Ovary (tissue), 9 donors: ENCODE data around the gene COPS9. TPM values are rescaled to one million over a fixed set of nuclear protein-coding genes. Genes with fewer than 3 reads are reported as not detected.

ENCODE experiments used
- DNase-seq, 5 donors: peaks; one replicate each; pipeline ENCODE4 v3.0.0-alpha.2; 2019 to 2020
- H3K27ac ChIP-seq, 2 donors: fragments of 200-600 bp; one replicate each; pipeline versions ENCODE4 v1.5.1 to v1.8.0; 2019 to 2022
- H3K27me3 ChIP-seq: fragments of 200-600 bp; one replicate; pipeline ENCODE4 v1.8.0; 2022
- H3K36me3 ChIP-seq: fragments of 200-600 bp; sonication (generic); one replicate; pipeline ENCODE4 v1.5.1; 2019
- H3K4me1 ChIP-seq: one replicate; pipeline ENCODE4 v1.8.1; 2013; ENCODE audit warnings: mild to moderate bottlenecking, moderate library complexity; ENCODE audit not compliant: insufficient read depth
- H3K4me3 ChIP-seq: fragments of 200-600 bp; sonication (generic); one replicate; pipeline ENCODE4 v1.5.1; 2017
- H3K9me3 ChIP-seq, 2 donors: fragments of 200-600 bp in 1 of 2; sonication (generic) in 1 of 2; one replicate each; pipeline versions ENCODE4 v1.5.1 to v1.8.1; 2013 to 2019; ENCODE audit warnings: mild to moderate bottlenecking in 1 of 2, moderate library complexity in 1 of 2
- EP300 ChIP-seq: sonication (generic); formaldehyde crosslinking; IDR thresholded peaks from one replicate; pipeline ENCODE4 v1.6.1; 2017; ENCODE audit warnings: antibody characterized with exemption
- POLR2A ChIP-seq: fragments of 450-650 bp; IDR thresholded peaks from one replicate; pipeline ENCODE4 v1.6.1; 2017; ENCODE audit warnings: antibody characterized with exemption, mild to moderate bottlenecking, moderate library complexity
- WGBS, 3 donors: extraction: QIAGEN DNeasy Blood & Tissue Kit in 1 of 3; methylation state at CpG; one replicate each; pipeline versions ENCODE4 v1.1.5 to v1.1.7; 2013 to 2017; 5-methylcytosine and 5-hydroxymethylcytosine counted together
- intact Hi-C, 4 donors: fragments of 100-400 bp; cut with DNase I; formaldehyde crosslinking; loops; one replicate each; pipeline versions ENCODE4 v1.11.0 to v1.15.1; 2022 to 2023
- polyA plus RNA-seq, 2 donors: library from polyadenylated mRNA; stranded (reverse); fragments of 200-250 nt in 1 of 2; fragments of 350-450 nt in 1 of 2; fragmentation: Illumina TruSeq in 1 of 2; extraction: RNeasy Lipid Tissue Mini Kit (QIAGEN cat#74804) in 1 of 2; gene quantifications; one replicate each; pipeline ENCODE4 v1.2.3, GENCODE V29; 2013 to 2014
- total RNA-seq, 7 donors: library from RNA; depleted of rRNA in 2 of 7; stranded (reverse); fragments of >200 nt in 2 of 7; fragmentation: NEBNext Ultra II Directional in 3 of 7; extraction: Animal tissue kit (Norgen Biotek cat#: 25700) in 3 of 7; gene quantifications; one replicate each; pipeline versions ENCODE4 v1.1.0 to v1.2.4, GENCODE V29; 2016 to 2023
- TF ChIP-seq, protein P1 (sequence below), 3 donors: fragments of 450-650 bp in 2 of 3; fragments of 200-600 bp in 1 of 3; IDR thresholded peaks; one replicate each; pipeline versions ENCODE4 v1.5.1 to v1.8.0; 2016 to 2022; ENCODE audit warnings: antibody characterized with exemption in 3 of 3, mild to moderate bottlenecking in 1 of 3
- donor health status: DM: no; HTN: no; CAD: no; lungs with moderate emphysema.
- donor health status: DM: no; HTN: no; CAD: no.
- donor health status: Bipolar disorder and iron deficiency.
- donor health status: DM: yes; HTN: yes; CAD: no.
- donor health status: DM: no; HTN: no; CAD: no.
- donor health status: DM: yes; HTN: yes; CAD: no.

Gene COPS9
- total and polyA plus RNA-seq, 9 donors, result 42.1 to 286 (median 101) TPM

DNA sequence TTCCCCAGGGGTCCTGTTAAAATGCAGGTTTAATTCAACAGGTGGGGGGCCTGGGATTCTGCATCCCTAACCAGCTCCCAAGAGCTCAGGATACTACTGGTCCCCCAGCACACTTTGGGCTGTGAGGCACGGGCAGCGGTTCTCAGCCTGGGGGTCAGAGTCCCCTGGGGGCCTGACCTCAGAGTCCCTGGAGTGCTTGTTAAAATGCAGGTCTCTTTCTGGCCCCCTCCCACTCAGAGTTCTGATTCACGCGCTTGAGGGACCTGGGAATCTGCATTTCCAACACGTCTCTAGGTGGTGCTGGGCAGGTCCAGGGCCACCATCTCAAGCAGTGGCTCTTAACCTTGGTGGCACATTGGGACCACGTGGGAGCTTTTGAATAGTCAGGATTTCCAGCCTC, 7.2 kb upstream of the COPS9 start:
- intact Hi-C loops, result loop anchor here (5.0 to 10.0 kb wide), 4 partner anchors 81 to 1786 kb away; partner anchors contain the start of gene OR6B3 (in 1 of the 4)
- H3K27ac ChIP-seq, result no peak overlapping the region
- no peaks in the 10 kb centered on the region for H3K36me3 ChIP-seq
- 59 to 64% (median 63%) methylated on average over 6 of the region's 6 CpGs for WGBS, 3 donors
- no peaks in the 10 kb centered on the region for H3K9me3 ChIP-seq
- TF ChIP-seq POLR2A (no peak), EP300 (no peak)
- TF ChIP-seq, protein P1, sequence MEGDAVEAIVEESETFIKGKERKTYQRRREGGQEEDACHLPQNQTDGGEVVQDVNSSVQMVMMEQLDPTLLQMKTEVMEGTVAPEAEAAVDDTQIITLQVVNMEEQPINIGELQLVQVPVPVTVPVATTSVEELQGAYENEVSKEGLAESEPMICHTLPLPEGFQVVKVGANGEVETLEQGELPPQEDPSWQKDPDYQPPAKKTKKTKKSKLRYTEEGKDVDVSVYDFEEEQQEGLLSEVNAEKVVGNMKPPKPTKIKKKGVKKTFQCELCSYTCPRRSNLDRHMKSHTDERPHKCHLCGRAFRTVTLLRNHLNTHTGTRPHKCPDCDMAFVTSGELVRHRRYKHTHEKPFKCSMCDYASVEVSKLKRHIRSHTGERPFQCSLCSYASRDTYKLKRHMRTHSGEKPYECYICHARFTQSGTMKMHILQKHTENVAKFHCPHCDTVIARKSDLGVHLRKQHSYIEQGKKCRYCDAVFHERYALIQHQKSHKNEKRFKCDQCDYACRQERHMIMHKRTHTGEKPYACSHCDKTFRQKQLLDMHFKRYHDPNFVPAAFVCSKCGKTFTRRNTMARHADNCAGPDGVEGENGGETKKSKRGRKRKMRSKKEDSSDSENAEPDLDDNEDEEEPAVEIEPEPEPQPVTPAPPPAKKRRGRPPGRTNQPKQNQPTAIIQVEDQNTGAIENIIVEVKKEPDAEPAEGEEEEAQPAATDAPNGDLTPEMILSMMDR (IDR thresholded peaks at IDR 0.05), result no peak
- no peak for DNase-seq
- no peak overlapping the region for H3K4me3 ChIP-seq
- H3K4me1 ChIP-seq, result peaks cover 2% of the 10 kb centered on the region
- no peaks in the 10 kb centered on the region for H3K27me3 ChIP-seq

DNA sequence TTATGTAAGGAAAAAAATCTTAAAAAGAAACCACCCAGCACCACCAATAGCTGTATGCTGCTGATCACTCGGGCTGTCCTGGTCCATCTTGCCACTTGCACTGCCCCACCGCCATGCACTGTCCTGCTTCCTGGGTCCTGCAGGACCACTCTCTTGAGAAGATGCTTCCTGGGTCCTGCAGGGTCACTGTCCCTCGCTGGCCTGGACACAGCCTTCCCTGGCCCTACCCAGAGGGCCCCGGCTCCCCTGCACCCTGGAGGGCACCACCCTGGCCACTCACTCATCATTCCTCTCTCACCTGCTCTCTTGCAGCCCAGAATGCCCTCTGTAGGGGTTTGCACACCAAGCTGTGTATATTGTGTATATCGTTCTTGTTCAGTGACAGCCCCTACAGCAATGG, 6.8 kb upstream of the COPS9 start:
- H3K9me3 ChIP-seq, result no peaks in the 10 kb centered on the region
- WGBS, 3 donors, result 82 to 86% (median 85%) methylated on average over 4 to 5 of the region's 5 CpGs
- intact Hi-C loops, result loop anchor here (5.0 to 10.0 kb wide), 4 partner anchors 81 to 1786 kb away; partner anchors contain the start of gene OR6B3 (in 1 of the 4)

GRCh38 chr2:240142256-240142775, 6.2 kb upstream of the COPS9 start:
- Histone ChIP-seq H3K9me3 (no peaks in the 10 kb centered on the region), H3K27me3 (no peaks in the 10 kb centered on the region), H3K27ac (no peak overlapping the region), H3K4me3 (no peak overlapping the region), H3K36me3 (no peaks in the 10 kb centered on the region), H3K4me1 (peaks cover 2% of the 10 kb centered on the region)
- intact Hi-C loops, result loop anchor here (5.0 to 10.0 kb wide), 4 partner anchors 80 to 1785 kb away; partner anchors contain the start of gene OR6B3 (in 1 of the 4)
- peak in 1 of 5 donors; percentile 9 for DNase-seq
- 76 to 82% (median 77%) methylated on average over 16 of the region's 16 CpGs for WGBS, 3 donors
- TF ChIP-seq, protein P1 (IDR thresholded peaks at IDR 0.05), result no peak
- TF ChIP-seq EP300, result no peak
- no peak for TF ChIP-seq POLR2A

More for the DNA sequence above, 6.8 kb upstream of the COPS9 start:
- Histone ChIP-seq H3K27ac (no peak overlapping the region), H3K4me3 (no peak overlapping the region), H3K36me3 (no peaks in the 10 kb centered on the region), H3K27me3 (no peaks in the 10 kb centered on the region), H3K4me1 (peaks cover 2% of the 10 kb centered on the region)
- TF ChIP-seq, protein P1 (IDR thresholded peaks at IDR 0.05), result no peak
- no peak for TF ChIP-seq EP300
- TF ChIP-seq POLR2A, result no peak
- DNase-seq, result peak in 1 of 5 donors; percentile 13

DNA sequence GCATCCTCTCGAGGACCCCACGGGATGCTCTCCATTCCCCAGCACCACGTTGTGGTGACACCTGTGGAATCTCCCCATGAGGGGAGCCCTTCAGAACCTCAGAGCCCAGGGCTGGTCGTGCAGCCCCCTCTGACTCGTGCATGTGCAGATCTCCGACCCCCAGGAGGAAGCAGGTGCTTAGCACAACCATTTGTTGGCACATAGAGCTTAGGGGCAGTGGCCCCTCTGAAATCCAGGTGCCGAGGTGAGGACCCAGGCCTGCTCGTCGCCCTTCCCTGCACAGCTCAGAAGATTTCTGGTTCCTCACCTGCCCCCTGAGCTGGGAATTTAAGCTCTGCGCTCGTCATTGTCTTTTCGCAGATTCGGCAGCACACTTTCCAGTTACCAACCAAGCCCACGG, 5.6 kb upstream of the COPS9 start:
- H3K36me3 ChIP-seq, result no peaks in the 10 kb centered on the region
- peaks cover 4% of the 10 kb centered on the region for H3K4me1 ChIP-seq
- TF ChIP-seq POLR2A, result no peak
- no peak for TF ChIP-seq EP300
- TF ChIP-seq, protein P1 (IDR thresholded peaks at IDR 0.05), result no peak
- H3K27me3 ChIP-seq, result no peaks in the 10 kb centered on the region
- no peaks in the 10 kb centered on the region for H3K9me3 ChIP-seq
- intact Hi-C loops, result loop anchor here (5.0 to 10.0 kb wide), 4 partner anchors 79 to 1784 kb away; partner anchors contain the start of gene OR6B3 (in 1 of the 4)
- 79 to 83% (median 83%) methylated on average over 14 of the region's 14 CpGs for WGBS, 3 donors
- no peak overlapping the region for H3K27ac ChIP-seq
- H3K4me3 ChIP-seq, result no peak overlapping the region
- peak in 1 of 5 donors; percentile 13 for DNase-seq
